HG02938 (cell line): ENCODE measurements around the gene EOLA1.
"Not testable (repeated sequence)": the region's sequence is repeated elsewhere in the genome, so short reads cannot be mapped to it uniquely, and the experiment has no call there.

Experiments used
- ATAC-seq: cut with Tn5 transposase; IDR thresholded peaks from one replicate; pipeline ENCODE4 v1.9.1; 2021; ENCODE audit warnings: mild to moderate bottlenecking, moderate library complexity; ENCODE audit not compliant: unreplicated experiment

The EOLA1 gene

DNA sequence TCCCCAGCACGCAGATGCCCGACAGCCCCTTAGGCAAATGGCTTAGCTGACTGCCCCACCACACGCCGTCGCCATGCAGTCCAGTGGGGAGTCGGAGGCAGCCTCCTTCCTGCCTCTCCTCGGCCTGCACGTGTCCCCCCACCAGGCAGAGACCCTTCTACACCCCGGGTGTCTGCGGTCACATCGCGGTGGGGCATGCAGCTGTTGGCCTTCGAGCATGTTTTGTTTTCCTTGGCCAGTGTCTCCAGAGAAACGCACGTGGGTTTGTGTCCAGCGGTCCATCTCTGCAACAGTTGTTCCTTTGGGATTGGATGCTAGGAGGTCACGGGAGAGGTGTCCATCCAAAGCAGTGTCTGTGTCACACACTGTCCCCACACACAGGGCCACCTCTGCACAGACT is 54.4 kb downstream of the EOLA1 start, which contains the start of gene HSFX2:
TSS of gene HSFX2 (minus strand) at position 101 of the 400 bp plus-strand sequence. CDS start 614 bp downstream, outside the sequence.
- not testable (repeated sequence) for ATAC-seq

- not testable (repeated sequence) for ATAC-seq
Measured at GRCh38 chrX:149595943-149596342, 55.1 kb downstream of the EOLA1 start.
